GM20431 (cell line): ENCODE results near the gene RBPMS2.

ENCODE experiments used
- in situ Hi-C: fragments of 300-500 bp; cut with MseI, MboI; formaldehyde crosslinking; loops from one replicate; pipeline ENCODE4 v1.15.0; 2020; ENCODE audit warnings: low sequenced_read_pairs; ENCODE audit not compliant: unreplicated experiment

RBPMS2 gene

DNA sequence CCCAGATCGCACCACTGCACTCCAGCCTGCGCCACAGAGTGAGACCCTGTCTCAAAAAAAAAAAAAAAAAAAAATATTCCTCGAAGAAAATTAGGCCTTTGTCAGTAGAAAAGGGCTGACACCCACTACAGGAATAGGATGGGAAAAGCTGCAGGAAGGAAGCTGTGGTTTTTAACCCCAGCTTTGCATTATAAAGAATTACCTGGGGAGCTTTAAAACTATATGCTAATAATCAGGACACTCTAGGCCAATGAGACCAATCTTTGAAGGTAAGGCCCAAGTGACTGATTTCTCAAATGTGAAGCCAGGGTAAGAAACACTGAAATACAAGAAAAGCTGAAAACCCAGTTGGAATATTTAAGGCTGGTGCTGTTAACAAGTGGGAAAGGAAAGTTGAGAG is 74.3 kb downstream of the RBPMS2 start:
- in situ Hi-C loops, result loop anchor here (25.0 kb wide), 1 partner anchor 489 kb away; no protein-coding TSS in a partner anchor

DNA sequence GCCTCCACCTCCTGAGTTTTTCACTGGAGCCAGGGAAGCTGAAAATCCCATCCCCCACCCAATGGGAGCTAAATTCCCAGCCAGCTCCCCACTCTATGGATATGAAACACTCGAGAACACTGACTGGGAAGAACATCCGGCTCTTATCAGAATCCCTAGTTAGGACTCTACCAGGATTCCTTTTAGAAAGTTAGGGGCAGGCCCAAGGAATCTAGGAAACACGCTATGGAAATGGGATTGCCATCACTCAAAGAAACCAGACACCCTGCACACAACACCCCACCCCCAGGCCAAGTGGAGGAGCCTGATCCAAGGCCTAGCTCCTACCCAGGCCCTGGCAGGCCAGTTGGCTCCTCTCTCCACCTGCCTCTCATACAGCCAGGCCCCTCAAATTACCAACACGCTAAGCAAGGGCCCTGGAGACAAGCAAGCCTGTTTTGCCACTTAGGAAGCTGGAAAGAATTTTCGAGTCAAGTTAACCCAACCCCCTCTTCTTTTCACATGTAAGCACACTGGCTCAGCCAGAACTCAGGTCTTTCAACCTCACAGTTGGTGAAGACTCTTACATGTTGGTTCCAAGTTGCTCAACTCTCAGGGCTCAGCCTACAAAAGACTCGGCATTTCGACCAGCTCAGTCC is 75.5 kb downstream of the RBPMS2 start:
- in situ Hi-C loops, result loop anchor here (25.0 kb wide), 1 partner anchor 488 kb away; no protein-coding TSS in a partner anchor

DNA sequence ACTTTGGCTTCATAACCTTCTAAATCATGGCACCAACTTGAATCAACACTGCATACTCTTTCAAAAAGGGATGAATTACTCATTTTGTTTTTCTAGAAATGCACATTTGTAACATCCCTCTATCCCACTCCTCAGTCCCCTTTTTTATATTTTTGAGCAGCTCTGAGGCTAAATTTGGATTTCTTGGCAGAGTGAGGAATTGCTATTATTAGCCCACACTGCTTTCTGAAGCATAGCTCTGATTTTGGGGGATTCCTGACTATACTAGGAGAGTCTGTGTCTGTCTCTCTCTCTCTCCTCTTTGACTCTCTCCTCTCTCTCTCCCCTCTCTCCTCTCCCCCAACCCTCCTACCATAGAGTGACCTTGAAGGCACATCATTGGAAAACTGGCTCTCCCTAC is 76.6 kb downstream of the RBPMS2 start:
- in situ Hi-C loops, result no loop called here

DNA sequence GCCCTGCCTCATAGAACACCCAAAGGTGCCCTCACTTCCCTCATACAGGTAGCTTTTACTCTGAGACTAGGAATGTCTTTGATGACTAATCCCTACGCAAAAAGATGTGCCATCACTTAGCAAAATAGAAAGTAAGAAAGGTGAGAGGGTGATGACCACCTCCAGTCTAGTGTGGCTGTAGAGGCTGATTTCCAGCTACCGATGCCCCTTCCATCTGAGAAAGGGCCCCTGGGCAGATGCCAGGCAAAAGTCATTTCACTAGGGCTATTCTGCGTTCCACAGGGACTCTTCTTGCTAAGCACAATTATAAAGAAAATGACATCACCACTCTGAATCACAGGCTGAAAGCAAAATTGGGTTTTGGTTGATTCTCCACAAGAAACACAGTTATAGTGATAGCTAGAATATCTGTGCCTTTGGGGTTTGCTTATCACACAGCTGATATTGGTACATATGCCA is 77.4 kb downstream of the RBPMS2 start:
- in situ Hi-C loops, result no loop called here

DNA sequence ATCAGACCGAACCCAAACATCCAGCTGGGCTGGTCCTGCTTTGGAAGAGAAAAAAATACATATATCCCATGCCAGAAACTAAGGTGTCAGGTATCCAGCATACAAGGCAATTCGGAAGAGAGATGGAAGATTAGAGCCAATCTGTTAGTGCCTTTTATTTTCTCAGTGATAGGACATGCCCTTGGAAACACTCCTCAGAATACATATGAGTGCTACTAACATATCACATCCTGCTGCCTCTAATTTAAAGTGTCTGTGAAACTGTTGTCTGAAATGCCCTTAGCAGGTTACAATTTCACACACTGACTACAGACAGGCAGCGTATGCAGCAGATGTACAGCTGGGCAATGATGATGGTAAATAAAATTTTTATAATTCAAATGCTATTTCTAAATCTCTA is 78.9 kb downstream of the RBPMS2 start:
- in situ Hi-C loops, result no loop called here

DNA sequence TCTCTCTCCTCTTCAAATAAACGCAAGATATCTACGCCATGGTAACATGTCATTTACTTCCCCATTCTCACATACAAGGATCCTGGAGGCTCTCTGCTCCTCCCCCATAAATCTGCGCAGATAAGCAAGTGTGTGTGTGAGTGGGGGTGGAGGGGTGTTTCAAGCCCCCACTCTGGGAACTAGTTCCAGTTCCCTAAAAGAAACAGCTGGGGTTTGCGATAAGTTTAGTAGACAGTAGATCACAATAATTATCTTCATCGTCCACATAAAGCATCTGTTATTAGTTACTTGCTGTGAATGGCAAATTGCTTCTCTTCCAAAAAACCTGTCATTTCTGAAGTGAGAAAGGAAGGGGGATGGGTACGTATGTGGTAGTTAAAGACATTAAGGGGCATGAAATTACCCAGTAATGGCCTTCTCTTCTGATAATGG is 79.8 kb downstream of the RBPMS2 start:
- in situ Hi-C loops, result no loop called here

DNA sequence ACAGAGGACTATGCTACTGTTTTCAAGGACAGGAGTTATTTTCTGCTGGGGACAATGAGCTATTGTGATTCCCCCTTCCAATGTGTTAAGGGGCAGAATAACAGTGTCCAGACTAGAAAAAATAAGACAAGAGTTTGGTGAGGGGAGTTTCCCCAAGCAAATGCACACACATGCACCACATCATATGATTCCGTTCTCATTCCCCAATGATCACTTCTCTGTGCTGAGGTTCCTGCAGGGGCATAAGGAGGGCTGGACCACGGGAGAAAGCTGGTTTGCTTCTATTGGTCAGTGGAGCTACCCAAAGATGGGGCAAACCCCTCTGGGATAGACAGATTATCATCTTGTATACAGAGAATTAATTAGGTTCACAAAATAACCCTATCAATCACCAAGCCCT is 80.6 kb downstream of the RBPMS2 start:
- in situ Hi-C loops, result no loop called here

DNA sequence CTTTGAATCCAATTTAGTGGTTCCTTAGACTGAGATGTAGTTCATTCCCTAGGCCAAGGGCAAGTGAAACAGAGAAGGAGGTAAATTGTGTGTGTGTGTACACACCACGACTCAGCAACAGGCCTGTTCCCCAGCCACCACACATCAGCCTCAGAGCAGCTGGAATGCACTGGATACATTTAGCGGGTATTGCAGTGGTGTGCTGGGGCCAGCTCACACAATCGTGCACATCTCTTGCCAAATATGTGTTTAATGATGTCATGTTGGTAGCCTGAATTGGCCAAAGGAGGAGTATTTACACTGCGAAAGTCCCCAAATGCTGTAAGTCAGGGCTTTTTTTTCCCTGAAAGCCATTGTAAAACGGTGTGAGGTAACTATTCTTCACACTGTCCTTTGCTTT is 82.3 kb downstream of the RBPMS2 start:
- in situ Hi-C loops, result no loop called here

DNA sequence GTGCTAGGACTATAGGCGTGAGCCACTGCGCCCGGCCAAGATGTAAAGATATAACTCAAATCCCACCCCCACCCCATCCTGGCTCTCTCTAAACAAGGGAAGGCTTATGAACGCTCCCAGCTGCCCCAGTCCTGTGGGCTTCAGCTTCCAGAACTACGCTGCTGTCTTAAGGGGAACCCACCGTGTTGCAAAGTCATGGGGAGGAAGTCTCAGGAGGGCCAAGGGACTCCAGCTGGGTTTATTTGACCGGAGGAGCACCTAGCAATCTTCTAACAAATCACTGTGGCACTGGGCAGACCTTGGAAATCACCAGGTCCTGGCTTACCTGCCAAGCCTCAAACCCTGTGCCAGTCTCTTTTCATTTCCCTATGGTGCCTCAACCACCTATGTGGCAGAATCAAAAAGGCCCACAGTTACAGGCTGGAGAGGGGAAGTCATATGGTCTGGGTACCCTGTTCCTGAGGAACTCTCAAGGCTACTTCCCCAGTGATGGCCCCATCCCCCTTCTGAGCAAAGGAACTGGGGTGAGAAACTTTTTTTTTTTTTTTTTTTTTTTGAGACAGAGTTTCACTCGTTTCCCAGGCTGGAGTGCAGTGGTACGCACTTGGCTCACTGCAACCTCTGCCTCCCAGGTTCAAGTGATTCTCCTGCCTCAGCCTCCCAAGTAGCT is 83.4 kb downstream of the RBPMS2 start:
- in situ Hi-C loops, result no loop called here

DNA sequence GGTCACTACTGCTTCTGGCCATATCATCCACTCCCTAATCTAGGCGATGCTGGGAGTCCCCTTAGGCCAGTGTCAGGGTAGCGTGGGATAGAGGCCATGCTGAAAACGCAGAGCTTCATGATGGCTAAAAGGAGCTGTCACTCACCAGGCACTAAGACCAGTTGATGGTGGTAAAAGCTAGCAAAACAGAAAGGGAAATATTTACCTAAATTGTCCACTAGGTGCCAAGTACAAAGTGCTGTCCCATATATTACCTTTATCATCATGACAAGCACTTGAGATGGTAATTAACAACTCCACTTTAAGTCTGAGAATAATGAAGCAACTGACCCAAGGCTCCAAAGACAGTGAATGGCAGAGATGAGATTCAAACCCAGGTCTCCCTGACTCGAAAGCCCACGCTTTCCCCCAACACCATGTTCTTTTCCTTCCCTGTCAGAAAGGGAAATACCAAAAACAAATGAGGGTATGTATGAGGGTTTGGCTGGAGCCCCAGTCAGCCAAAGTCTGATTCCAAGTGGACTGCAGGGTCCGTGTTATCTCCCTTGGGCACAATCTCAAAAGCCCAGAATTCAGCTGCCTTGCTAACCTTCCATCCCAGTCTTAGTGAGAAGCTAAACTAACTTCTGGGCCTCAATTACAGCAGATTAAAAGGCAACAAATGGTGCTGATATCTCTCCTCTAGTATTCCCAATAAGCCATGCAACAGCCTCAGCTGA is 84.7 kb downstream of the RBPMS2 start:
- in situ Hi-C loops, result no loop called here

DNA sequence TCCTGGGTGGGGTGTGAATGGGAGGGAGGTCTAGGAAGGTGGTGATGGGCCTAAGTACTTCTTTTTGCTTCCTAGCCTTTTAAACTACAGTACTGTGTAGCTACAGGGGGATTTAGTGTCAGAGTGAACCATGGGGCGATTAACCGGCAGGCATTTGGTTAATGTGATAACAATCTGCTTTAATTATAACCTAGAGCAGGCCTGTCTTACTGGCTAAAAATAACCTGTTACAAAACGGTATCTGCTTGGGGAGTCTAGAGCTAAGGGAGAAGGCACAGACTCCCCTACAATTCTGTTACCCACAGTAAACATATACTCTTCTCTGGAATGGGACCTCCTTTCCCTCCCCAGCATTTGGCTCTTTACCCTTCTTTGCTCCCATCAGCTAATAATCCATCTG is 85.4 kb downstream of the RBPMS2 start:
- in situ Hi-C loops, result no loop called here
